ENCODE data around the gene EPN2.
"Not testable (repeated sequence)": the region's sequence is repeated elsewhere in the genome, so short reads cannot be mapped to it uniquely, and the experiment has no call there.

EPN2 gene

DNA sequence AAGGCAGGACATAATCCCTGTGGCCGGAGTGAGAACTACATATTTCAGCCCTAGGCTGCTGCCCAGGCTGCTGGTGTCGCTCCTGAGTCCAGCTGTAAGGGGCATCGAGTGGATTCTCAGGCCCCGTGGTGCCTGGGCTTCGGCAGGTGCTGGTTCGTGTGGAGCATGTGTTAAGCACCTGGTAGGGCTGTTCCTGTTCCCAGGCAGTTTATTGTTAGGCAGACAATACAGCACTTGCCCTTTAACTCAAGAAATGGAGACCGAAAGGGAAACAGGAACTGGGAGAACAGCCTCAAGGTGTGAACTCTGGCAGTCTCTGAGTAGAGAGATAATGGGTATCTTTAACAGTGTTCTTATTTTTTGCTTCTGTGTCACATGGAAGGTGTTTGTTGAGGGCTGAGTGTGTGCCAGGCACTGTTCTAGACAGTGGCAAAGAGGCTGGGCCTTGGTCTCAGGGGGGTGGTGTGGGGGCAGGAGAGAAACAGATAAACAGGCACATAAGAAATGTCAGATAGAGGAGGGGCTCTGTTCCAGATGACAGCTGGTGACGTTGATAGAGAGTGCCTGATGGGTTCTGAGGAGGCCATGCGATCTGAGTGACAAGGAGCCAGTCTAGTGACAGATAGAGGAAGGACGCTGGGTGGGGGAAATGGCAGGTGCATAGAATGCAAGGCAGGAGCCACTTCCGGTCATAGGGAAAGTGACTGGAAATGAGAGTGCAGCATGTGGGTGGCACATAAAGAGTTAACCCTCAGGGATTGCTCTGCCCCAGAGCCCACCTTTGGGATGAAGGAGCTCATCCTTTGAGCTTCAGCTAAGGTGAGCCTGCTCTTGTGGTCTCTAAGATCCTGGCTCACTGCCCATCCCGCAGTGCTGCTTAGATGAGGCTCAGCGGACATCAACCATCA is 33.8 kb downstream of the EPN2 start:
- Histone ChIP-seq H3K4me2 (ENCODE audit: low read length) (no peak overlapping the region), H3K4me1 (ENCODE audit: control insufficient read depth, insufficient read depth, low read length) (peaks cover 11% of the 10 kb centered on the region), H3K36me3 (ENCODE audit: insufficient read depth, low read length) (peaks cover 8% of the 10 kb centered on the region), H3K9me3 (replicated peaks; ENCODE audit: low read length) (no peaks in the 10 kb centered on the region), H3K4me3 (ENCODE audit: low read length) (no peak overlapping the region), H3K27me3 (ENCODE audit: control insufficient read depth, insufficient read depth, low read length) (no peaks in the 10 kb centered on the region), H3K9ac (ENCODE audit: low read depth, low read length) (no peak overlapping the region)

DNA sequence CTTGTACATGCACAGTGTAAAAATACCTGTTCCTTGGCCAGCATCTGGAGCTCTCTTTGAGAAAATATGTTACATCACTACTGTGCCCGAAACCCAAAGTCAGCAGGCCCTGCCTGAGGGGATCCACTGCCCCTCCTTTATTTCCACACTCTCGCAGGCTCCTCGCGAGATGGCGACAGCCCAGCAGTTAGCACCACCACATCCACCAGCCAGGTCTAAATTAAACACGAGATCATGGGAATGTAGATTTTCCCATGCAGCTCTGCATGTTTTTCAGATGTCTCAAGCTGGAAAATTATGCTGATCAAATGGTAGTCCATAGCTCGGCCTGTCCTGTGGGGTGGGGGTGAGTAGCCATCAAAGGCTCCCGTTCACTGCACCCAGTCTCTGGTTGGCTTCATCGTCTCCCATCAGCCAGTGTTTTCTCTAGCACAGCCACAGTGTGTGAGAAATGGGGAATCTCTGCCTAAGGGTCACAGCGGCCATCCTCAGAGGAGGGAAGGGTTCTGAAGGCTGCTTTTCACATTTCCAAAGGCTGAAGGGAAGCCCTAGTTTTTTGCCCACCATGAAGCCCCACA is 34.7 kb downstream of the EPN2 start:
- Histone ChIP-seq H3K4me2 (ENCODE audit: low read length) (no peak overlapping the region), H3K27me3 (ENCODE audit: control insufficient read depth, insufficient read depth, low read length) (no peaks in the 10 kb centered on the region), H3K4me3 (ENCODE audit: low read length) (no peak overlapping the region), H3K9me3 (replicated peaks; ENCODE audit: low read length) (no peaks in the 10 kb centered on the region), H3K4me1 (ENCODE audit: control insufficient read depth, insufficient read depth, low read length) (peaks cover 11% of the 10 kb centered on the region), H3K36me3 (ENCODE audit: insufficient read depth, low read length) (peaks cover 8% of the 10 kb centered on the region), H3K9ac (ENCODE audit: low read depth, low read length) (no peak overlapping the region)

GRCh38 chr17:19273731-19274130 is 36.6 kb downstream of the EPN2 start:
- no peaks in the 10 kb centered on the region for H3K27me3 ChIP-seq (ENCODE audit: control insufficient read depth, insufficient read depth, low read length)
- H3K9ac ChIP-seq (ENCODE audit: low read depth, low read length) = no peak overlapping the region
- no peak overlapping the region for H3K4me2 ChIP-seq (ENCODE audit: low read length)
- H3K4me1 ChIP-seq (ENCODE audit: control insufficient read depth, insufficient read depth, low read length) = peaks cover 11% of the 10 kb centered on the region
- H3K9me3 ChIP-seq (replicated peaks; ENCODE audit: low read length) = no peaks in the 10 kb centered on the region
- H3K36me3 ChIP-seq (ENCODE audit: insufficient read depth, low read length) = peaks cover 8% of the 10 kb centered on the region
- H3K4me3 ChIP-seq (ENCODE audit: low read length) = no peak overlapping the region

DNA sequence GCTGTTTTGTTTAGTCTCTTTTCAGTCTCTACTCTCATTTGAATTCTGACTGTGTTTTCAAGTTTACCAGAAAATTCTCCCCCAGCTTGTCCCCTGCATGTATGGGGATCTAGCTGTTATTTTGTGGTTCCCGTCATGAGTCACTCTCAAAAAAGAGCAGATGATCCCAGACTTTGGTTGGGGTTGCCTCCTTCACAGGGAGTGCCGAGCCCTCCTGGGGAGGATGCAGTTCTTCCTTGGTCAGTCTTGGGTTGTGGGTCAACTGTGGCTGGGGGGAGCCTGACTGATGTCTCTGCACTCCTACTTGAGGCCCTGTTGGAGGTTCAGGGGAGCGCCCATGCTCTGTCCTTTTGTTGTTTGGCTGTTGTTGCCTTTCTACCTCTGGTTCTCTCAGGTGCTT is 37.7 kb downstream of the EPN2 start:
- no peaks in the 10 kb centered on the region for H3K9me3 ChIP-seq (replicated peaks; ENCODE audit: low read length)
- no peak overlapping the region for H3K9ac ChIP-seq (ENCODE audit: low read depth, low read length)
- peaks cover 8% of the 10 kb centered on the region for H3K36me3 ChIP-seq (ENCODE audit: insufficient read depth, low read length)
- H3K4me1 ChIP-seq (ENCODE audit: control insufficient read depth, insufficient read depth, low read length) = peaks cover 11% of the 10 kb centered on the region
- no peak overlapping the region for H3K4me3 ChIP-seq (ENCODE audit: low read length)
- H3K27me3 ChIP-seq (ENCODE audit: control insufficient read depth, insufficient read depth, low read length) = no peaks in the 10 kb centered on the region
- no peak overlapping the region for H3K4me2 ChIP-seq (ENCODE audit: low read length)

DNA sequence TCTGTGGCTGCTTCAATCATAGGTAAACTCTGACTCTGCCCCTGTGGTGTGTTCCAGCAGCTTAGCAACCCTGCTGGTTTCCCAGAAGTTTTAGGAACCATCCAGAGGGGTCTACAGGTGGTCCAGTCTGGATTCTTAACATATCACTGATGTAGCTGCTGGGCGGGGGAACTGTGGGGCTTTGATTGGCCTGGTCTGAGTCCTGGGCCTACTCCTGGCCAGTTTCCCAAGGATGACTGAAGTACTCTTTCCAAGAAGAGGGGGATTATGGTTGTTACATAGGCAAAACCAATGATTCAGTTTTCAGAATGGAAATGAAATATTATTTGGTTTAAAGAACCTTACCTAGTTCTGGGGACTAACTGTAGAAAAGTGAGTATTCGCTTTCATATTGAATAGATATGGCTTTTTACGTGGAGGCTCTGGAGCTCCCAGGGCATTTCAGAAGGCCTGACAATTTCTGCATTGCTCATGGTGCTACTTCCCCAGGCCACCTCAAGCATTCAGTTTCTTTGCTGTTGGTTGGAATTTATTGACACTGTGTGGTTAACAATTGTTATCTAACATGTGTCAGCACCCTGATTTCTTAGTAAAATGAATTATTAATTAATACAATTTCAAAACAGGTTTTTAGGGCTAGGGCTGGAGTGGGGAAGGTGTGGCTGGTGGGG is 38.4 kb downstream of the EPN2 start:
- H3K9ac ChIP-seq (ENCODE audit: low read depth, low read length) = no peak overlapping the region
- H3K36me3 ChIP-seq (ENCODE audit: insufficient read depth, low read length) = peaks cover 8% of the 10 kb centered on the region
- H3K9me3 ChIP-seq (replicated peaks; ENCODE audit: low read length) = no peaks in the 10 kb centered on the region
- peaks cover 11% of the 10 kb centered on the region for H3K4me1 ChIP-seq (ENCODE audit: control insufficient read depth, insufficient read depth, low read length)
- H3K4me3 ChIP-seq (ENCODE audit: low read length) = no peak overlapping the region
- H3K27me3 ChIP-seq (ENCODE audit: control insufficient read depth, insufficient read depth, low read length) = no peaks in the 10 kb centered on the region
- H3K4me2 ChIP-seq (ENCODE audit: low read length) = no peak overlapping the region

- not testable (repeated sequence) for H3K4me2 ChIP-seq (ENCODE audit: low read length); H3K9me3 ChIP-seq (replicated peaks; ENCODE audit: low read length); H3K4me3 ChIP-seq (ENCODE audit: low read length); H3K9ac ChIP-seq (ENCODE audit: low read depth, low read length); H3K27me3 ChIP-seq (ENCODE audit: control insufficient read depth, insufficient read depth, low read length)
- Histone ChIP-seq H3K4me1 (ENCODE audit: control insufficient read depth, insufficient read depth, low read length) (peaks cover 17% of the 10 kb centered on the region), H3K36me3 (ENCODE audit: insufficient read depth, low read length) (peaks cover 15% of the 10 kb centered on the region)
Observed at GRCh38 chr17:19278284-19278683, 41.1 kb downstream of the EPN2 start.

DNA sequence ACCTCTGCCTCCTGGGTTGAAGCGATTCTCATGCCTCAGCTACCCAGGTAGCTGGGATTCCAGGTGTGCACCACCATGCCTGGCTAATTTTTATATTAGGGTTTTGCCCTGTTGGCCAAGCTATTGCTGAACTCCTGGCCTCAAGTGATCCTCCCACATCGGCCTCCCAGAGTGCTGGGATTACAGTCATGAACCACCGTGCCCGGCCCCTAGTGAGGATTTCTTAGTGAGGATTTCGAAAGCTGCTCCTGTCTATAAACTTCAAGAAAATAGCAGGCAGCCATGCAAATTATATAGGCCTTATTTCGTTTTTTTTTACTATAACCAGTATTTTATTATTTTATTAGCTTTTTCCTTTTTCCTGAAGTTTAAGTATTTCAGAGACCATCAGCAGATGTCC is 41.6 kb downstream of the EPN2 start:
- no peak overlapping the region for H3K9ac ChIP-seq (ENCODE audit: low read depth, low read length)
- H3K9me3 ChIP-seq (replicated peaks; ENCODE audit: low read length) = no peaks in the 10 kb centered on the region
- peaks cover 17% of the 10 kb centered on the region for H3K4me1 ChIP-seq (ENCODE audit: control insufficient read depth, insufficient read depth, low read length)
- H3K27me3 ChIP-seq (ENCODE audit: control insufficient read depth, insufficient read depth, low read length) = no peaks in the 10 kb centered on the region
- H3K4me2 ChIP-seq (ENCODE audit: low read length) = no peak overlapping the region
- H3K36me3 ChIP-seq (ENCODE audit: insufficient read depth, low read length) = peaks cover 19% of the 10 kb centered on the region
- H3K4me3 ChIP-seq (ENCODE audit: low read length) = no peak overlapping the region

DNA sequence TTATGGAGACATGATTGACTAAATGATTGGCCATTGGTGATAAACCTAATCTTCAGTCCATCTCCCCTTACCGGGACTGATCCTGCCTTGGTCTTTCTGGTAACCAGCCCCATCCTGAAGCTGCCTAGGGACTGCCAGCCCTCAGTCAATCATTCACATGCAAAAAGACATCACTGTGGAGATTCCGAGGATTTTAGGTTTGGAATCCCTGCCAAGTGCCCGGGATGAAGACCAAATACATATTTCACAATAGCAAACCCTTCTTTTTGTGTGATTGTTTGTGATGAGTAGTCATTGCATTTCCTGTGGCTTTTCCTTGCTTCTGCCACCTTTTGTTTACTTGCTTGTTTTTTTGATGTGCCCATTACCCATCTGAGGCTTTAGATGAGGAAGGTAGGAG is 44.0 kb downstream of the EPN2 start:
- H3K4me3 ChIP-seq (ENCODE audit: low read length) = no peak overlapping the region
- H3K4me1 ChIP-seq (ENCODE audit: control insufficient read depth, insufficient read depth, low read length) = peaks cover 6% of the 10 kb centered on the region
- peaks cover 21% of the 10 kb centered on the region for H3K36me3 ChIP-seq (ENCODE audit: insufficient read depth, low read length)
- H3K9me3 ChIP-seq (replicated peaks; ENCODE audit: low read length) = no peaks in the 10 kb centered on the region
- H3K4me2 ChIP-seq (ENCODE audit: low read length) = no peak overlapping the region
- no peaks in the 10 kb centered on the region for H3K27me3 ChIP-seq (ENCODE audit: control insufficient read depth, insufficient read depth, low read length)
- no peak overlapping the region for H3K9ac ChIP-seq (ENCODE audit: low read depth, low read length)

- H3K9ac ChIP-seq (ENCODE audit: low read depth, low read length) = no peak overlapping the region
- no peaks in the 10 kb centered on the region for H3K9me3 ChIP-seq (replicated peaks; ENCODE audit: low read length)
- no peak overlapping the region for H3K4me2 ChIP-seq (ENCODE audit: low read length)
- no peak overlapping the region for H3K4me3 ChIP-seq (ENCODE audit: low read length)
- H3K27me3 ChIP-seq (ENCODE audit: control insufficient read depth, insufficient read depth, low read length) = no peaks in the 10 kb centered on the region
- peaks cover 26% of the 10 kb centered on the region for H3K36me3 ChIP-seq (ENCODE audit: insufficient read depth, low read length)
- peaks cover 6% of the 10 kb centered on the region for H3K4me1 ChIP-seq (ENCODE audit: control insufficient read depth, insufficient read depth, low read length)
Observed at GRCh38 chr17:19284005-19284959, 47.1 kb downstream of the EPN2 start.

- H3K4me3 ChIP-seq (ENCODE audit: low read length) = no peak overlapping the region
- H3K9me3 ChIP-seq (replicated peaks; ENCODE audit: low read length) = no peaks in the 10 kb centered on the region
- H3K4me1 ChIP-seq (ENCODE audit: control insufficient read depth, insufficient read depth, low read length) = peaks cover 8% of the 10 kb centered on the region
- no peak overlapping the region for H3K9ac ChIP-seq (ENCODE audit: low read depth, low read length)
- H3K4me2 ChIP-seq (ENCODE audit: low read length) = no peak overlapping the region
- no peaks in the 10 kb centered on the region for H3K27me3 ChIP-seq (ENCODE audit: control insufficient read depth, insufficient read depth, low read length)
- H3K36me3 ChIP-seq (ENCODE audit: insufficient read depth, low read length) = peaks cover 26% of the 10 kb centered on the region
Observed at GRCh38 chr17:19285213-19285900, 48.2 kb downstream of the EPN2 start.

All from skeletal muscle satellite cell (primary cell).